Stimulated activated naive CD8-positive, alpha-beta T cell treated with anti-CD3 and anti-CD28 coated beads, Interleukin-15, Interleukin-2, amounts not matched to agents 100 U/mL and 50 U/mL, for 24 hours (primary cell): Measurements from ENCODE around the gene CAT.
"Not testable (repeated sequence)": the region's sequence is repeated elsewhere in the genome, so short reads cannot be mapped to it uniquely, and the experiment has no call there.

Source experiments
- ATAC-seq: fragments of 150-1000 bp; cut with Tn5 transposase; one replicate; pipeline ENCODE4 v1.10.0; 2021
- DNase-seq: peaks from one replicate; pipeline ENCODE4 v3.0.0; 2021

CAT gene

GRCh38 chr11:34438529-34439507 lies at the start of gene CAT:
Gene CAT, plus strand, starts transcription at chr11:34438934. Its CDS starts 80 bp downstream, at chr11:34439014.
- ATAC-seq (peak; percentile 99), DNase-seq (peak; percentile 98)

DNA sequence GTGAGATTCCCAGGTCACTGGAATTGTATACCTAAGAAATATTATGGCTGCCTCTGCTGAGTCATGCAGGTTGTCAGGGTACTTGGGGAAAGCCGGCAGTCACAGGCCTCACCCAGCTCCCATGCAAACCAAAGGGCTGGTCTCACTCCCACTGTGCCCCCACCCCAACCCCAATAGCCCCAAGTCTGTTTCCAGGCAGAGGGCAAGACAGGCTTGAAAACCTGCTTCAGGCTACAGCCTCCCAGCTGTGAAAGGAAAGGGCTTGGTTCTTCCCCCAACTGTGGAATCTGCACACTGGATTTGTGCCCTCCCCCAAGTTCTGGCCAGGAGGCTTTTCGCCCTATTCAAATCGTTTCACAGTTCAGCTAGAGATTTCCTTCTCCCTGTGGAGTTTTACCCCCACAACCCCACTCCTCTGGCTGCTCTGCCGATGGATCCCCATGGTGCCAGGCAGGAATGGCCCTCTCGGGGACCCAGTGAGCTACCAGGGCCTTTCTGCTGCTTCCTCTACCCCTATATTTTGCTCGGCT lies 43.9 kb upstream of the CAT start:
- ATAC-seq, result no peak
- DNase-seq, result no peak

DNA sequence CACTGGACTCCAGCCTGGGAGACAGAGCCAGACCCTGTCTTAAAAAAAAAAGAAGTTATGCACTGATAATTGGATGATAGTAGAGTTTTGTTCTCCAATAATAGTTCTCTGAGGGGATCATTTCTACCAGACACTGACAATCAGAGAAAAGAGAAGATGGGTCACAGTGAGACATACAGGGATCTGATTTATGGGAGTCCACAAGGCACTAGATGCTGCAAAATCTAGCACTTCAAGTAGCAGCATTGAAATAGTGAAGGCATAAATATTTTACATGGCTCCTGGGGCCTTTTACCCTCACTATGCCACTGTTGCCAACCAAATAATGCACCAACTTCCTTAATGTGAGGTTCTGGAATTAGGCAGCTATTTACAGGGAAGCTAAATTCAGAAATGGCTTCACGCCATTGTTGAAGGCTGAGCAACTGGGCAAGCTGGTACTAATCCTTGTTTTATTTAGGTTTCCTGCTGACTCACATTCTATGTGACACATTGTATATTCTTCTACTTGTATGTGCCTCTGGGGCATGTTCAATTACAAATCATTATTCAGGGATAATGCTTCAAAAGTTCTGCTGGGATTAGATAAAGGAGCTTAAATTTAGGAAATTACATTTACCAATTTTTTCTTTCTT lies 42.7 kb upstream of the CAT start:
- DNase-seq (no peak), ATAC-seq (no peak)

GRCh38 chr11:34397120-34397519 lies 41.6 kb upstream of the CAT start:
- DNase-seq (no peak), ATAC-seq (no peak)

DNA sequence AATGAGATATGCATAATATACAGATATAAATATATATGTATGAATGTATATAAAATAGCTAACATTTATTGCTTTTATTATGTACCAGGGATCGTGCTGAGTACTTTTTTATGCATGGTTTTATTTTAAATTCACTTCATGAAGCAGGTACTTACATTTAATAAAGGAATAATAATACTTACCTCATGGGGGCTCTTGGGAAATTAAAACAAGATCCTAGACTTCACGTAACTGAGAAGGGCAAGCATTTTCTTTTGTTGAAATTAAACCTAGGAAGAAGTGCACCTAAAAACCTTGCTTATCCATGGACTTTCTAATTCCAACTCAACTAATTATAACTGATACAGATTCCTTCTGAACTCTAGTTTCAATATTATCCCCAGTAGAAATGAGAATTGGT lies 40.9 kb upstream of the CAT start:
- no peak for DNase-seq
- ATAC-seq, result no peak

- DNase-seq (no peak), ATAC-seq (no peak)
Observed at GRCh38 chr11:34403431-34403830, 35.3 kb upstream of the CAT start.

- no peak for DNase-seq
- ATAC-seq, result no peak
Observed at GRCh38 chr11:34404280-34404679, 34.5 kb upstream of the CAT start.

GRCh38 chr11:34405079-34405858 lies 33.5 kb upstream of the CAT start:
- DNase-seq, result no peak
- peak; percentile 57 for ATAC-seq

GRCh38 chr11:34406413-34406812 lies 32.3 kb upstream of the CAT start:
- DNase-seq (no peak), ATAC-seq (no peak)

DNA sequence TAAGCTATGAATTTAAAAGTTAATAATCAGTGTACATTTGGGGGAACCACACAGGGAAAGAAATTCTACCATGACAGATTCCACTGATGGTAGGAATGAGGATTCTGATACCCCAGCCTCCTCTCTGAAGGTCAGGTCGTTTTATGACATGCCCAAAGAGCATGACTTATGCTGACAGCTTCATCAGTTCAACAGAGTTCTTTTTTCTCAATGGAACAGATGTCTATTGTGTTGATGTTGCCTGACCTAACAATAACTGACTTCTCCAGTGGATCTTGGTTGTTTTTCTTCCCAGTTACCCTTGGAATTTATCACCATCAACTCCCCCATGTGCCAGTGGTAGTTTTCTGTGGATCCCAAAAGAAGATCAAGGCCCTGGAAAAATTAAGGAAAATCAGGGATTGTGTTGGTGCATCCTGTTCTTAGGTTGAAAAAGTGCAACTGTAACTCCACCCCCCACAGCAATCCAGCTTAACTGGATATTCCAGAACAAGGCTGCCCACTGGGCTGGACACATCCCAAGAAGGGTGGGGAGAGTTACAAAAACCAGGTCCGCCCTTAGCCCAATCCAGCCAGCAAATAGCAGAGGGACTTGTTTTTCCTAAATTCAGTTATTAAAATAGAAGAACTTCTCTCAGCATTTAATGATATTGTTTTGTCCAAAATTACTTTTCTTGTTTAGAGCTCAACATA lies 31.5 kb upstream of the CAT start:
- no peak for ATAC-seq
- DNase-seq, result no peak

GRCh38 chr11:34408580-34409172 lies 30.1 kb upstream of the CAT start:
- ATAC-seq, result no peak

GRCh38 chr11:34411111-34411510 lies 27.6 kb upstream of the CAT start:
- no peak for ATAC-seq
- no peak for DNase-seq

More at GRCh38 chr11:34408580-34409172, 30.1 kb upstream of the CAT start:
- DNase-seq, result no peak

DNA sequence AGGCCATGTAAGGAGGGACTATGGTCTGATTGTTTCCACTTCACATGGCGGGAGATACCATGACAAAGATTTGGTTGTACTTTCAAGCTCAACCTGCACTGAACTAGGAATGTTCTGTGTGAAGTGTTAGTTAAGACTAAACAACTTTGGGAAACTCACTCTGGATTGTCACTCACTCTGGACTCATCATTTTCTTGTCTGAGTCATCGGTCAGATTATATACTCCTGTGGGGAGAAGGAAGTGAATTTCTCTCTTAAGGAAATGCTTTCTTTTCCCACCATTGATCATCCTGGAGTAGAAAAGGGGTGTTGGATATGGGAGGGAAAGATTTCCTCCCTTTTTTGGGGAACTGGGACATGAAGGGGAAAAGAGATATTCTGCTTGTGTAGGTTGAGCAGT lies 26.9 kb upstream of the CAT start:
- no peak for DNase-seq
- ATAC-seq, result no peak

- no peak for ATAC-seq
- no peak for DNase-seq
Observed at GRCh38 chr11:34413263-34413662, 25.5 kb upstream of the CAT start.

DNA sequence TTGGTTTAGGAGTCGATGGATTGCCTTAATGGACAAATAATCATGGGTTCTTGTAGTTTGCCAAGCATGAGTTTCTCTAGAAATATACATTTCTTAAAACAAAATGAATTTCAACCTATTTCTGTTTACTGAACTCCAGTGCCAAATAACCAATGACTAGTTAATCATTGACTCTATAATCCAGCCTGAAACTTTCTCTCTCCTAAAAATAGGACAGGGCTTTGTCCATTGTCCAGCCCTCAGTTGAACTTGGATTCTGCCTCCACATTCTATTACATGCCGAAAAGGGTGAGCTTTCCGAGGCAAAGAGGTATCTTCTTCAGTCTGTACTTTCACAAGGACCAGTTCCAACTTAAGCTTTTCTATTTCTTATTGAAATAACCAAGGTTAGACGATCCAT lies 23.2 kb upstream of the CAT start:
- DNase-seq (no peak), ATAC-seq (no peak)

GRCh38 chr11:34416088-34416487 lies 22.6 kb upstream of the CAT start:
- DNase-seq, result no peak

GRCh38 chr11:34416766-34417165 lies 22.0 kb upstream of the CAT start:
- ATAC-seq, result no peak

More at GRCh38 chr11:34416088-34416487, 22.6 kb upstream of the CAT start:
- ATAC-seq, result no peak

GRCh38 chr11:34417202-34417601 lies 21.5 kb upstream of the CAT start:
- ATAC-seq (no peak), DNase-seq (no peak)

More at GRCh38 chr11:34416766-34417165, 22.0 kb upstream of the CAT start:
- DNase-seq, result no peak

DNA sequence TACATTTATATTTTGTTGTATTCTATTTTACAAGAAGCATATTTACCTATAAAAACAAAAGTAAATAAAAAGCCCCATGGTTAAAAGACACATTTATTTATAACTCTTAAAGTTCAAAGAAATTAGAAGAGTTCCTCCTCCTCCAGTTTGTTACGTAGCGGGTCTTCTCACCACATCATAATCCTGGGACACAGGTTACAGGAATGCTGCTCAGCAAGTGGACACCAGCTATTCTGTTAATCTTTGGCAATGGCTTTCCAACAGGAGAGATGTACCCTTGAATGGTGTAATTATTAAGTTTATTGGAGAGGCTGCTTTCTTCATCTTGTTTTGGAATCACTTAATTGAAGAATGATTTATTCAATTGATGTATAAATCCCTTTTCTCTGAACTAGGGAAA lies 19.6 kb upstream of the CAT start:
- ATAC-seq (no peak), DNase-seq (no peak)

- ATAC-seq (no peak), DNase-seq (no peak)
Observed at GRCh38 chr11:34423300-34423699, 15.4 kb upstream of the CAT start.

DNA sequence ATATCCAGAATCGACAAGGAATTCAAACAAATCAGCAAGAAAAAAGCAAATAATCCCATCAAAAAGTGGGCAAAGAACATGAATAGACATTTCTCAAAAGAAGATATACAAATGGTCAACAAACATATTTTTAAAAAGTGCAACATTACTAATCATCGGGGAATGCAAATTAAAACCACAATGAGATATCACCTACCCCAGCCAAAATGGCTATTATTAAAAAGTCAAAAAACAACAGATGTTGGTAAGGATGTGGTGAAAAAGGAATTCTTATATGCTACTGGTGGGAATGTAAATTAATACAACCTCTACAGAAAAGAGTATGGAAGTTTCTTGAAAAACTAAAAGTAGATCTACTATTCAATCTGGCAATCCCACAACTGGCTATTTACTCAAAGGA lies 13.9 kb upstream of the CAT start:
- not testable (repeated sequence) for ATAC-seq, DNase-seq
